HG03103 (cell line): ENCODE data around the gene SYPL2.

Experiments used
- ATAC-seq: cut with Tn5 transposase; IDR thresholded peaks from one replicate; pipeline ENCODE4 v1.9.1; 2021; ENCODE audit warnings: low read depth; ENCODE audit not compliant: unreplicated experiment

SYPL2 gene

DNA sequence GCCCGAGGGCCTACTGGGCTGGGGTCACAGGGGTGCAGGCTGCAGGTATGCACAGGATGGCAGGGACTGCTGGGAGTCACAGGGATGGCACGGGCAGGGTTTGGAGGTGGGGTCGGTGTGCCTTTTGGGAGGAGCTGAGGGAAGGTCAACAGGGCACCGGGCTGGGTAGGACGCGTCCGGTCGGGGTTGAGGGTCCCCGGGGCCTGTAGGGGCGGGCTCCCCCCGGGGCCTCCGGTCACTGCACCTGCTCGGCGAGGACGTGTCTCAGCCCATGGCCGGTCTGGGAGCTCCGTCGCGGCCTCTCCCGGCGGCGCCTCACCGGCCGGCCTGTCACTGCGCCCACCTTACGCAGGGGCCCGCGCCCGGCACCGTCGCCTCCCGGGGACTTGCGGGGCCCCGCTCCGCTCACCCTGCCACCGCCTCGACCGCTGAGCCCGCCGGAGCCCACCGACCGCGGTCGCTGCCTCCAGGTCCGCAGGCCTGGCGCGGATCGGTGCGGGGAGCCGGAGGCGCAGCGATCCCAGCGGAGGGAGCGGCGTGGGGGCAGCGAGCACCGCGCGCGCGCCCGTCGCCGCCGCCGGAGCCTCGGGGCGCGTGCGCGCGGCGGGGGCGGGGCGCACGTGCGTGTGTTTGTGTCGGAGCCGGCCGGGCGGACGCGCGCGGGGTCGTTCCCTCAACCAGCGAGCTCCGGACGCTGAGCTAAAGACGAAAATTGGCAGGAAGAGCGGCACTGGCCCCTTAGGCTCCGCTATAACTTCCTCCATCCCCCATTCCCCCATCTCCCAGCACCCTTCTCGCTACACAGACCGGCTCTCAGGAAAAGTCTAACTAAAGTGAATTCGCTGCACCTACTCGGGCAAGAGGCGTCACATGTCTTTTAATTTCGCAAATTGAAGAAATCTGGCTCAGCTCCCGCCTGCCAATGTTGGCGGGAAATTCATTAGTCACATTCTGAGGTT lies 43.1 kb downstream of the SYPL2 start, which contains the start of gene AMIGO1:
AMIGO1 (minus strand) TSS at position 552 of the 959 bp plus-strand sequence. CDS start 815 bp downstream, outside the sequence.
- ATAC-seq: no peak

- ATAC-seq: no peak
Measured at GRCh38 chr1:109513110-109513710, 46.9 kb downstream of the SYPL2 start.

- ATAC-seq: no peak
Measured at GRCh38 chr1:109514846-109515245, 48.5 kb downstream of the SYPL2 start.

- ATAC-seq: no peak
Measured at GRCh38 chr1:109516872-109517271, 50.5 kb downstream of the SYPL2 start.

GRCh38 chr1:109517337-109517736 lies 51.0 kb downstream of the SYPL2 start:
- no peak for ATAC-seq

- ATAC-seq: no peak
Measured at GRCh38 chr1:109521002-109521951, 54.9 kb downstream of the SYPL2 start.

DNA sequence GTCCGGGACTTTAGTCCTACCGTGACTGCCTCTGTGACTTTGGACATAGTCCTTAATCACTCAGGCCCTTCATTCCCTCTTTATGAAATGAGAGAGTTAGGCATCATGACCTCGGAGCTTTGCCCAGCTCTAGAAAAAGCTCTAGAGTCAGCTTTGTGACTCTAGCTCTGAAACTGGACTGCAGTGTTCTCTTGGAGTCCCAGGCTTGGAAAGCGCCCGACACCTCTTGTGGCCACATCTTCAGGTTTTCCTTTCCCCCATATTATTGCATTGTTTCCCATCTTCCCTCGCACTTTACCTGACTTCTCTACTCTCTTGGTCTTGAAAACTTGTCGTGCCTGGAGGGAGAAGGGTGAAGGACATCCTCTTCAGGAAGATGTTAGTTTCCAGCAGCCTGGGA lies 55.7 kb downstream of the SYPL2 start:
- no peak for ATAC-seq

DNA sequence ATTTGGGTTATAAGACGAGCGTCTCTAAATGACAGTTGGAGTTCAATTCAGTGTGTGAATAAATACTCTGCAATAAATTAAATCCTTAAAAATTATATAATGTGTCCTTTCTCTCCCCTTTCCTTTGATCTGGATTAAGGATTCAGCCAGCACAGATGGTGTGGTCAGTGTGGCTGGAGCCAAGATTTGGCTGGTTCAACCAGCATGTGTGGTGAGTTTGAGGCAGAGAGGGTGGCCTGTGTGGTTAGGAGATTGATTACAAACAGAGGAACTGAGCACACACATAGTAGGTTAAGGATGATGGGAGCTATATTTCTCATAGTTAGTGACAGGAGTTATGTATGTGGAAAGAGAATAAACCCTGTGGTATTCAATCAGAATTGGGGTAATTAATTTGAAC lies 57.4 kb downstream of the SYPL2 start:
- no peak for ATAC-seq

DNA sequence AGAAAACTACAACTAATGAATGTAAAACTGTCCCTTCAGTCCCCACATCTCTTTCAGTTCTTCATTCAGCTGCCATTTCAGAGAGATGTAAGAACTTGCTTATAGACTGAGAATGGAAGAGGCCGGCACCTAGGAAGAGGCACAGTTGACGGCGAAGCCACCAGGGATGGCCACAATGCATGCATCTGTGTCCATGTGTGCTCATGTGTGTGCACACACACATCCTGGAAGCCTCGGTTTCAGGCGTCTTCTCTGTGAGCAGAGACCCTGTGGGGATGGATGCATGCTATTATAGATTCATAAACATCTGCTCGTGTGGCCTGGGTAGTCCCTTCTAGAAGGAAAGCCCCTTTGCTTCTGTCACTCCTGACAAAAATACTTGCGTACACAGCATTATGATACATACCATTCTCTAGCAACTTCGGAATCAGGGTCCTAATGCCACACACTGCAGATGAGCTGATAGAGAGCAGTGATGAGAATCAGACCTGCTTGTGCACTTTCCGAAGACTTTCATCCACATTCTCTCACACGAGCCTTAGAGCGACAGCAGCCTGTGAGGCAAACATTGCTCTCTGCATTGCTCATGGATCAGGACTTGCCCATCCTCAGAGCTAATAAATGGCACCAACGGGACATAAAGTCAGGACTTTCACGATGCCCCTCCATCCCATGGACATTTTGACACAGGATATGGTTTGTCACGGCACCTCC lies 60.9 kb downstream of the SYPL2 start:
- no peak for ATAC-seq

- no peak for ATAC-seq
Measured at GRCh38 chr1:109527846-109528695, 61.7 kb downstream of the SYPL2 start.

GRCh38 chr1:109528712-109529111 lies 62.4 kb downstream of the SYPL2 start:
- ATAC-seq: no peak

DNA sequence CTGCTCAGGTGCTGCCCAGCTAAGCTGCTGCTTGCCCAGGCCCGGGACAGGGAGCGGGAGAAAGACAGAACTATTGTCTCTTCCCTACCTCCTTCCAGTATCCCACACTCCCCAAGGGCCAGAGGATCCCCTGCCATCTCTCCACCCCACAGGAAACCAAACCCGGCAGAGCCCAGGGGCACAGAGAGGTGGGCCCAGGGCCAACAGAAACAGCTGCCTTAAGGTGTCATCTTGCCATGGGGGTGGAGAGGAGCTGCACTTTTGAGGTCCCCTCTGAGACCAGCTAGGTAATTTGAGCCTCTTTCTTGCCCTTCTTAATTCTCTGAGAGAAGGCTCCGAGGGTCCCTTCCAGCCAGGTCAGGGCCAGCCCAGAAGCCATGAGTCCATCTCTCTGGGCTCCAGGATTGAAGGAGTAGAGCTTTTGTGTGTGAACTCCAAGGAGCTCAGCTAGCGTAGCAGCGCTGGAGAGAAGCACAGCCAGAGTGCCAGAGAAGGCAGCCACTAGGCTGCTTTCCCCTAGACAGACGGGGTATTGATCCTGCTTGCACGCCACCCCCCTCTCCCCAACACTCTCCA lies 63.6 kb downstream of the SYPL2 start:
- no peak for ATAC-seq

DNA sequence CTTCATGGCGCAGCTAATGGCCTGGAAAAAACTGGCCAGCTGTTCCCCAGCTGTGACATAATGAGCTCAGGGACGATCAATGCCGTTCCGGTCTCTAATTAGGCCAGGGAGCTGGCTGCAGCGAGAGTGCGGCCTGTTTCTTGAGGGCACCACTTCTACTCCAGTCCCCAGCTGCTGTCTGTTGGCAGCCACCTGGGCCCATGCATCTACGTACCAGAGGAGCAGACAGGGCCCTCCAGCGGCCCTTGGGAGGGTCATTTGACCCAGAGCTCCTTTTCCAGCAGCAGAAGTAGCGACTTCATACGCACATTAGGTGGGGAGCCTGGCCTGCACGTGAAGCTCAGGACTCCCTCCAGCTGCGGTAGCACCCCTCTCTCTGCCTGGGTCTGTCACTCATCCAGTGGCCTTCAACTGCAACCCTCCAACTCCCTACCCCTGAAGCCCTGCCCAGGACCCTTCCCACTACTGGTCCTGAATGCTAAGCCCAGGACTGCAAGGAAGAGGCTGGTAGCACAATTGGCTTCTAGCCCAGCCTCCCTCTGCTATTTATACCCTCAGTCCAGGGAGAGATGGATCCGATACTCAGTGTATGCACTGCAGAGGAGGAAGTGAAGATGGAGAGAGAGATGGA lies 64.2 kb downstream of the SYPL2 start:
- ATAC-seq: no peak

DNA sequence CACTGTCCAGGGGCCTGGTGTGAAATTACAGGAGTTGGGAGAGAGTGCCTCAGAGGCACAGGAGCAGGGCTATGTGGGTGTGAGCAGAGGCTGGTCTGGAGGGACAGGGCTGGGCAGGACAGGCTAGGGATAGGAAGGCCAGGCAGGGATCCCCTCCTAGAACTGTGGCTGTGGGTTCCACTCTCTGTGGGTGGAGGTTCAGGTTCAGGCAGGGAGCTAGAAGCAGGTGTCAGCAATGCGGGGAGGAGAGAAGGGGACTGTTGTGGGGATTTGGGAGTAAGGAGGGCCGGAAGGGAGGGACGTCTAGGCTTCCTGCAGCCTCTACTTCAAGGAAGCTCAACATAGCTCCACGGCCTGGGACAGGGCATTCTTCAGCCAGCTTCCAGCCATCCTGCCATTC lies 65.0 kb downstream of the SYPL2 start:
- no peak for ATAC-seq
